ENCODE results near the gene CHMP6.

Gene CHMP6

DNA sequence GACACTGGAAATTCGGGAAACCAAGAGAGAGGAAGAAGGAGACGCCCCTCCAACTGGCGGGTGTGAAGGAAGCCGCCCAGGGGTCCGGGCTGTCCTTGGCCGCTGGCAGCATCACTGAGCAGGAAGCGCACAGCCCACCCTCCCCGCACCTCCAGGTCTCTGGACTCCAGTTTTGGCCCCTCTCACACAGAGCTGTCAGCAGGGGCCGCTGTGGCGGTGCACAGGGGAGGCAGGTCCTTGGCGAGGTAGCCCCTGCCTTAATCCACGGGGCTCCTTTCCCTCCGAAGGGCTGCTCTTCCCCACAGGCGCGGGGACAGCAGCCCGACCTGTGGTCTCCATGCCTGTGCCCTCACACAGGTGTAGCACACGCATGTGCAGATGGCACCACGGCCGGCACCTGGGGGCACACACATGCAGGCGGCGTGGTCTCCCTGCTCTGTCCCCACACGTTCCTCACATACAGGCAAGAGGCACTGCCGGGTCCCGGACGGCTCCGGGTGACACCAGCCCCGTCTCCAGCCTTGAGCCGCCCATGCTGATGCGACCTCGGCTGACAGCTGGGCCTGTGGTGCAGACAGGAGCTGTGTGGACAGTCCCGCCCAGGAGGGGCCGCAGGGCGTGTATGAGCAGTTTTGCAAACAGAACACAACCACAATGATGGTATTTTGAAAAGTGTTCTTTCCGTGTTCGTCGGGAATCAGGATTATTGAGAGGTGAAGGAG, 26.6 kb upstream of the CHMP6 start:
- peak overlapping the region; percentile 76 for H3K4ac ChIP-seq (ENCODE audit: low read length)
- H3K36me3 ChIP-seq (replicated peaks in 1 of 2; ENCODE audit: control insufficient read depth in 2 of 2, insufficient read depth in 2 of 2, low read length in 2 of 2), result peaks cover 6 to 7% of the 10 kb centered on the region in 2 donors
- peak overlapping the region; percentile 84 for H3K18ac ChIP-seq (ENCODE audit: low read length)
- peak overlapping the region; percentile 32 for H3K9ac ChIP-seq (ENCODE audit: low read depth, low read length, poor library complexity)
- peak overlapping the region; percentile 83 for H2BK5ac ChIP-seq (ENCODE audit: low read length)
- WGBS, 2 donors (ENCODE audit: extremely low coverage in 2 of 2, insufficient read length in 2 of 2, insufficient replicate concordance in 1 of 2), result no CpG with 5 or more reads among the region's 36 CpGs
- H2BK15ac ChIP-seq (ENCODE audit: low read length), result peak overlapping the region; percentile 89
- no peaks in the 10 kb centered on the region for H3K27me3 ChIP-seq (ENCODE audit: control insufficient read depth in 3 of 3, insufficient read depth in 3 of 3, low read depth in 1 of 3, low read length in 3 of 3)
- H3K23ac ChIP-seq (ENCODE audit: low read depth, low read length, poor library complexity), result peak overlapping the region; percentile 6
- no peaks in the 10 kb centered on the region for H3K9me3 ChIP-seq (replicated peaks in 1 of 2; ENCODE audit: control insufficient read depth in 2 of 2, insufficient read depth in 1 of 2, low read depth in 1 of 2, low read length in 2 of 2)
- H2AK5ac ChIP-seq (ENCODE audit: low read depth, low read length), result peak overlapping the region; percentile 59
- H2BK120ac ChIP-seq (ENCODE audit: low read depth, low read length), result peak overlapping the region; percentile 2
- no peak for DNase-seq (ENCODE audit: low spot score)
- H3K14ac ChIP-seq (ENCODE audit: low read length), result peak overlapping the region; percentile 84
- peak overlapping the region; percentile 79 for H4K91ac ChIP-seq (ENCODE audit: low read depth, low read length, poor library complexity)
- H2BK12ac ChIP-seq (ENCODE audit: low read length), result peak overlapping the region; percentile 35
- H3K79me1 ChIP-seq (ENCODE audit: low read depth, low read length), result peaks cover 6% of the 10 kb centered on the region
- no peak overlapping the region for H3K4me2 ChIP-seq (ENCODE audit: insufficient read depth, low read length, poor library complexity, severe bottlenecking)
- peaks cover 9 to 20% of the 10 kb centered on the region in 2 donors for H3K4me1 ChIP-seq (ENCODE audit: control insufficient read depth in 2 of 2, insufficient read depth in 1 of 2, low read depth in 1 of 2, low read length in 2 of 2)
- no peak overlapping the region for H2AFZ ChIP-seq (ENCODE audit: low read length)
- peak overlapping the region; percentile 54 for H3K27ac ChIP-seq (replicated peaks; ENCODE audit: low read length)
- H3K4me3 ChIP-seq (ENCODE audit: low read length in 2 of 2), result no peak overlapping the region
- H4K8ac ChIP-seq (ENCODE audit: low read depth, low read length), result no peak overlapping the region

DNA sequence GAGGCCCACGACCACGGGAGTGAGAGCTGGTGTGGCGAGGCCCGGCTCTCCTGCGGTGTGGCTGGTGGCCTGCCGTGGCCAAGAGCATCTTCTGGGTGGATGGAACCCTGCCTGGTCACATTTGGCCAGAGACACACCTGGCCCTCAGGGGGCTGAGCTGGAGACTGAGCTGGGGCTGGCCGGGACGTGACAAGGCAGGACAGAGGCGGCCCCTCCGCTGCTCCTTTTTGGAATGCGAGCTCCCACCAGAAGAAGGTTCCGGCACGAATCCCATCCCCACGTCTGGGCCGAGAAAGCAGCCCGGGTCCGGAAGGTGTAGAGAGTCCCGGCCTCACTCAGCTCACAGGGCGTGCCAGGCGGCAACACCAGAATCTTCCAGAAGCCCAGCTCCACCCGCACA, 26.0 kb upstream of the CHMP6 start:
- H3K27me3 ChIP-seq (ENCODE audit: control insufficient read depth in 3 of 3, insufficient read depth in 3 of 3, low read depth in 1 of 3, low read length in 3 of 3), result no peaks in the 10 kb centered on the region
- H2AFZ ChIP-seq (ENCODE audit: low read length), result no peak overlapping the region
- H2AK5ac ChIP-seq (ENCODE audit: low read depth, low read length), result peak overlapping the region; percentile 59
- no peak for DNase-seq (ENCODE audit: low spot score)
- H3K9ac ChIP-seq (ENCODE audit: low read depth, low read length, poor library complexity), result no peak overlapping the region
- WGBS, 2 donors (ENCODE audit: extremely low coverage in 2 of 2, insufficient read length in 2 of 2, insufficient replicate concordance in 1 of 2), result no CpG with 5 or more reads among the region's 21 CpGs
- peak overlapping the region; percentile 84 for H3K18ac ChIP-seq (ENCODE audit: low read length)
- no peaks in the 10 kb centered on the region for H3K9me3 ChIP-seq (replicated peaks in 1 of 2; ENCODE audit: control insufficient read depth in 2 of 2, insufficient read depth in 1 of 2, low read depth in 1 of 2, low read length in 2 of 2)
- no peak overlapping the region for H3K4me3 ChIP-seq (ENCODE audit: low read length in 2 of 2)
- H3K4me1 ChIP-seq (ENCODE audit: control insufficient read depth in 2 of 2, insufficient read depth in 1 of 2, low read depth in 1 of 2, low read length in 2 of 2), result peaks cover 13 to 26% of the 10 kb centered on the region in 2 donors
- no peak overlapping the region for H3K14ac ChIP-seq (ENCODE audit: low read length)
- no peak overlapping the region for H3K23ac ChIP-seq (ENCODE audit: low read depth, low read length, poor library complexity)
- H3K36me3 ChIP-seq (replicated peaks in 1 of 2; ENCODE audit: control insufficient read depth in 2 of 2, insufficient read depth in 2 of 2, low read length in 2 of 2), result peaks cover 3 to 6% of the 10 kb centered on the region in 2 donors
- H3K4me2 ChIP-seq (ENCODE audit: insufficient read depth, low read length, poor library complexity, severe bottlenecking), result no peak overlapping the region
- no peak overlapping the region for H3K4ac ChIP-seq (ENCODE audit: low read length)
- peak overlapping the region; percentile 35 for H2BK12ac ChIP-seq (ENCODE audit: low read length)
- no peak overlapping the region for H2BK5ac ChIP-seq (ENCODE audit: low read length)
- no peak overlapping the region for H4K91ac ChIP-seq (ENCODE audit: low read depth, low read length, poor library complexity)
- peak overlapping the region; percentile 89 for H2BK15ac ChIP-seq (ENCODE audit: low read length)
- no peak overlapping the region for H4K8ac ChIP-seq (ENCODE audit: low read depth, low read length)
- H3K27ac ChIP-seq (replicated peaks; ENCODE audit: low read length), result no peak overlapping the region
- peaks cover 1% of the 10 kb centered on the region for H3K79me1 ChIP-seq (ENCODE audit: low read depth, low read length)
- peak overlapping the region; percentile 2 for H2BK120ac ChIP-seq (ENCODE audit: low read depth, low read length)

DNA sequence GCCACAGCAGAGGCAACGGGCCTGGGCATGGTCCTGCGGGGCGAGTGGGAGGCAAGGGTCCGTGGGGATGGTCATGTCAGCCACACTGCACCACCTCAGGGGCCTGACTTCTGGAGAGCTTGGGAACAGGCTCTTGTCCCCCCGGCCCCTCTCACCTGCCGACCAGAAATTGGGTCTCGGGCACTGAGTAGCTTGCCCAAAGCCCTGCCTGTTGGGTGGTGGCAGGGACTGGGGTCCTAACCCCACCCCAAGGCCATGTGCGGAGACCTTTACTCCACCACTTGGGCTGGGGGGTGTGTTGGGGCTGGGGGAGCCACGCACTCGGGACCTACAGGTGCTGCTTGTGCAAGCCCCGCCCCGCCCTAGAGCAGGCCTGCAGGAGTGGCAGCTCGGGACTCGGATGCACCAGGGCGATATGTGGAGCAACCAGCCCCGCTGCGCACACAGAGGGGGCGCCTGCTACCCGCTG, 24.2 kb upstream of the CHMP6 start:
- H3K23ac ChIP-seq (ENCODE audit: low read depth, low read length, poor library complexity), result peak overlapping the region; percentile 55
- no CpG with 5 or more reads among the region's 19 CpGs for WGBS, 2 donors (ENCODE audit: extremely low coverage in 2 of 2, insufficient read length in 2 of 2, insufficient replicate concordance in 1 of 2)
- no peak overlapping the region for H3K4me3 ChIP-seq (ENCODE audit: low read length in 2 of 2)
- H3K4ac ChIP-seq (ENCODE audit: low read length), result peak overlapping the region; percentile 76
- no peaks in the 10 kb centered on the region for H3K9me3 ChIP-seq (replicated peaks in 1 of 2; ENCODE audit: control insufficient read depth in 2 of 2, insufficient read depth in 1 of 2, low read depth in 1 of 2, low read length in 2 of 2)
- peak overlapping the region; percentile 2 for H2BK12ac ChIP-seq (ENCODE audit: low read length)
- H3K36me3 ChIP-seq (replicated peaks in 1 of 2; ENCODE audit: control insufficient read depth in 2 of 2, insufficient read depth in 2 of 2, low read length in 2 of 2), result peaks cover 3 to 6% of the 10 kb centered on the region in 2 donors
- H4K8ac ChIP-seq (ENCODE audit: low read depth, low read length), result no peak overlapping the region
- no peak overlapping the region for H3K4me2 ChIP-seq (ENCODE audit: insufficient read depth, low read length, poor library complexity, severe bottlenecking)
- peak overlapping the region; percentile 38 for H3K14ac ChIP-seq (ENCODE audit: low read length)
- H3K27ac ChIP-seq (replicated peaks; ENCODE audit: low read length), result no peak overlapping the region
- no peak overlapping the region for H2BK15ac ChIP-seq (ENCODE audit: low read length)
- H2BK5ac ChIP-seq (ENCODE audit: low read length), result no peak overlapping the region
- peak overlapping the region; percentile 70 for H2AK5ac ChIP-seq (ENCODE audit: low read depth, low read length)
- no peak overlapping the region for H2BK120ac ChIP-seq (ENCODE audit: low read depth, low read length)
- DNase-seq (ENCODE audit: low spot score), result no peak
- H3K18ac ChIP-seq (ENCODE audit: low read length), result peak overlapping the region; percentile 71
- H3K9ac ChIP-seq (ENCODE audit: low read depth, low read length, poor library complexity), result no peak overlapping the region
- no peaks in the 10 kb centered on the region for H3K27me3 ChIP-seq (ENCODE audit: control insufficient read depth in 3 of 3, insufficient read depth in 3 of 3, low read depth in 1 of 3, low read length in 3 of 3)
- H3K4me1 ChIP-seq (ENCODE audit: control insufficient read depth in 2 of 2, insufficient read depth in 1 of 2, low read depth in 1 of 2, low read length in 2 of 2), result peaks cover 15 to 29% of the 10 kb centered on the region in 2 donors
- peaks cover 3% of the 10 kb centered on the region for H3K79me1 ChIP-seq (ENCODE audit: low read depth, low read length)
- H2AFZ ChIP-seq (ENCODE audit: low read length), result no peak overlapping the region
- H4K91ac ChIP-seq (ENCODE audit: low read depth, low read length, poor library complexity), result no peak overlapping the region

DNA sequence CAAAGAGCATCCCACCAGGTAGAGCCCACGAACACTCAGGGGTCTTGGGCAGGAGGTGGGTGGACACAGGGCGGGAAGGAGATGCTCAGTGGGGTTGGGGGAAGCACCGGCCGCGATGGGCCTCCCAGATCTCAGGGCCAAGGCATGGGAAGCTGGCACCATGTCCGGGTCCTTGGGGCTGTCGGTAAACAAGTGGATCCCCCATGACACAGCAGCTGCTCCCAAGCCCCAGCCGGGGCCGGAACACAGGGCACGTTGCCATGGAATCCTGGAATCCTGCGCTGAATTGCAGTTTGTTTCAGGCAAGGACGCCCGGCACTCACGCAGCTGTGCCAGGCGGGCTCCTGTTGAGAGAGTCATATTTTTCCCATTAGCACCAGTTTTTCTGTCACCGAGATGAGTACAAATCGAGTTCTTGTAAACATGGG, 23.0 kb upstream of the CHMP6 start:
- DNase-seq (ENCODE audit: low spot score), result no peak
- Histone ChIP-seq H3K27ac (replicated peaks; ENCODE audit: low read length) (no peak overlapping the region), H3K4me3 (ENCODE audit: low read length in 2 of 2) (no peak overlapping the region)

More for the DNA sequence above, 23.0 kb upstream of the CHMP6 start:
- peak overlapping the region; percentile 57 for H3K18ac ChIP-seq (ENCODE audit: low read length)
- no peaks in the 10 kb centered on the region for H3K27me3 ChIP-seq (ENCODE audit: control insufficient read depth in 3 of 3, insufficient read depth in 3 of 3, low read depth in 1 of 3, low read length in 3 of 3)
- no peak overlapping the region for H2BK12ac ChIP-seq (ENCODE audit: low read length)
- peak overlapping the region; percentile 54 for H2BK5ac ChIP-seq (ENCODE audit: low read length)
- no CpG with 5 or more reads among the region's 17 CpGs for WGBS, 2 donors (ENCODE audit: extremely low coverage in 2 of 2, insufficient read length in 2 of 2, insufficient replicate concordance in 1 of 2)
- H2AK5ac ChIP-seq (ENCODE audit: low read depth, low read length), result peak overlapping the region; percentile 99
- H3K4ac ChIP-seq (ENCODE audit: low read length), result no peak overlapping the region
- H4K8ac ChIP-seq (ENCODE audit: low read depth, low read length), result no peak overlapping the region
- H3K36me3 ChIP-seq (replicated peaks in 1 of 2; ENCODE audit: control insufficient read depth in 2 of 2, insufficient read depth in 2 of 2, low read length in 2 of 2), result peaks cover 3 to 6% of the 10 kb centered on the region in 2 donors
- peak overlapping the region; percentile 10 for H3K14ac ChIP-seq (ENCODE audit: low read length)
- peak overlapping the region; percentile 52 for H3K23ac ChIP-seq (ENCODE audit: low read depth, low read length, poor library complexity)
- H3K4me2 ChIP-seq (ENCODE audit: insufficient read depth, low read length, poor library complexity, severe bottlenecking), result no peak overlapping the region
- H3K79me1 ChIP-seq (ENCODE audit: low read depth, low read length), result peaks cover 3% of the 10 kb centered on the region
- H3K4me1 ChIP-seq (ENCODE audit: control insufficient read depth in 2 of 2, insufficient read depth in 1 of 2, low read depth in 1 of 2, low read length in 2 of 2), result peaks cover 15 to 29% of the 10 kb centered on the region in 2 donors
- no peak overlapping the region for H2AFZ ChIP-seq (ENCODE audit: low read length)
- H2BK120ac ChIP-seq (ENCODE audit: low read depth, low read length), result no peak overlapping the region
- no peak overlapping the region for H4K91ac ChIP-seq (ENCODE audit: low read depth, low read length, poor library complexity)
- peak overlapping the region; percentile 6 for H2BK15ac ChIP-seq (ENCODE audit: low read length)
- no peak overlapping the region for H3K9ac ChIP-seq (ENCODE audit: low read depth, low read length, poor library complexity)
- no peaks in the 10 kb centered on the region for H3K9me3 ChIP-seq (replicated peaks in 1 of 2; ENCODE audit: control insufficient read depth in 2 of 2, insufficient read depth in 1 of 2, low read depth in 1 of 2, low read length in 2 of 2)
